Caco-2 (cell line): ENCODE measurements around the gene ARPIN. TPM values are rescaled to one million over a fixed set of nuclear protein-coding genes. Genes with fewer than 3 reads are reported as not detected.
A peak's percentile ranks its signal among the peaks of the same experiment; 100 is the strongest.

ENCODE experiments used
- BruUV-seq: library from RNA; stranded (reverse); fragments of 400-500 nt; replicated peaks from 2 replicates; lab custom pipeline; 2021; lab: Mats Ljungman, UMichigan
- CTCF ChIA-PET: fragments of 300-600 bp; sonication (Branson Sonifier 250); formaldehyde crosslinking; loops from one replicate; lab custom pipeline; 2022; ENCODE audit warnings: antibody characterized with exemption; lab: Charles Lee
- POLR2A ChIA-PET: fragments of 300-600 bp; sonication (Branson Sonifier 250); formaldehyde crosslinking; loops from one replicate; lab custom pipeline; 2022; ENCODE audit warnings: antibody characterized with exemption; lab: Charles Lee
- DNase-seq, 2 experiments: peaks; one replicate each; pipeline versions ENCODE4 v3.0.0 to v3.0.0-alpha.2; 2020 to 2022
- H3K27me3 ChIP-seq: replicated peaks from 2 replicates; pipeline ENCODE4 v1.6.0; 2011; ENCODE audit warnings: low read length; ENCODE audit not compliant: control insufficient read depth, insufficient read depth
- H3K36me3 ChIP-seq: 2 replicates; pipeline ENCODE4 v1.5.1; 2011; ENCODE audit warnings: low read length; ENCODE audit not compliant: control insufficient read depth, insufficient read depth
- H3K4me1 ChIP-seq: fragments of 250-450 bp; sonication (Bioruptor Pico); 2 replicates; pipeline ENCODE4 v1.5.1; 2020; ENCODE audit warnings: mild to moderate bottlenecking
- H3K4me3 ChIP-seq: 2 replicates; pipeline ENCODE4 v1.5.1; 2011; ENCODE audit warnings: low read depth, mild to moderate bottlenecking, control low read depth, low read length
- H3K9me3 ChIP-seq: fragments of 250-450 bp; sonication (Bioruptor Pico); 2 replicates; pipeline ENCODE4 v1.5.1; 2020; ENCODE audit warnings: mild to moderate bottlenecking, moderate library complexity
- H3K27ac Mint-ChIP-seq: one replicate; pipeline ENCODE4 v1.8.0; 2022; ENCODE audit warnings: mixed read lengths; ENCODE audit not compliant: unreplicated experiment
- H3K27me3 Mint-ChIP-seq: one replicate; pipeline ENCODE4 v1.8.0; 2022; ENCODE audit warnings: mixed read lengths; ENCODE audit not compliant: insufficient read depth, unreplicated experiment
- H3K36me3 Mint-ChIP-seq: one replicate; pipeline ENCODE4 v1.8.0; 2022; ENCODE audit warnings: mild to moderate bottlenecking, mixed read lengths; ENCODE audit not compliant: insufficient read depth, unreplicated experiment
- H3K4me1 Mint-ChIP-seq: one replicate; pipeline ENCODE4 v1.8.0; 2022; ENCODE audit warnings: low read depth, mixed read lengths; ENCODE audit not compliant: unreplicated experiment
- H3K4me3 Mint-ChIP-seq: one replicate; pipeline ENCODE4 v1.8.0; 2022; ENCODE audit warnings: mild to moderate bottlenecking, moderate library complexity, mixed read lengths; ENCODE audit not compliant: unreplicated experiment
- H3K9me3 Mint-ChIP-seq: one replicate; pipeline ENCODE4 v1.8.0; 2022; ENCODE audit warnings: mixed read lengths; ENCODE audit not compliant: unreplicated experiment
- intact Hi-C: fragments of 100-400 bp; cut with micrococcal nuclease; formaldehyde crosslinking; loops from one replicate; pipeline ENCODE4 v1.10.0; 2022; ENCODE audit not compliant: unreplicated experiment
- total RNA-seq: library from RNA; stranded (reverse); gene quantifications from 2 replicates; pipeline ENCODE4 v1.2.3, GENCODE V29; 2022
- TF ChIP-seq, protein P1 (sequence below), 2 experiments: fragments of 200-600 bp in 1 of 2; IDR thresholded peaks; 1 replicate in 1 of 2; 2 replicates in 1 of 2; pipeline versions ENCODE4 v1.5.1 to v1.8.0; 2011 to 2022; ENCODE audit warnings: antibody characterized with exemption in 1 of 2, control low read depth in 1 of 2, inconsistent platforms in 1 of 2, low read depth in 1 of 2, low read length in 1 of 2, mild to moderate bottlenecking in 1 of 2, moderate library complexity in 1 of 2; ENCODE audit not compliant: insufficient read depth in 1 of 2, severe bottlenecking in 1 of 2, unreplicated experiment in 1 of 2

Gene ARPIN
- total RNA-seq, 1 experiment from 2014 or later, result 13.3 TPM

DNA sequence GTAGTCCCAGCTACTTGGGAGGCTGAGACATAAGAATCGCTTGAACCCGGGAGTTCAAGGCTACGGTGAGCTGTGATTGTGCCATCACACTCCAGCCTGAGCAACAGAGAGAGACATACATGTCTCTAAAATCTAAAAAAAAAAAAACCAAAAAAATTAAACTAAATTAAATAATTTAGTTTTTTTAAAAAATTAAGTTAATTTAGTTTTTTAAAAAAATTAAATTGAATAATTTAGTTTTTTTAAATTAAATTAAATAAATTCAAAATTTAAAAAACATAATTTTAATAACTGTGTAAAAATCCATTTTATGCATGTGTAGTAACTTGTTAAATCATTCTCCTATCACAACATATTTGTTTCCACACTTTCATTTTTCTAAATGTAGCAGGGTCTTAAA is 20.1 kb upstream of the ARPIN start:
- peaks cover 10% of the 10 kb centered on the region for H3K4me1 ChIP-seq
- H3K9me3 Mint-ChIP-seq, result no peaks in the 10 kb centered on the region
- BruUV-seq, result no TSS peak
- H3K4me3 ChIP-seq, result no peak overlapping the region
- no peaks in the 10 kb centered on the region for H3K4me1 Mint-ChIP-seq
- intact Hi-C loops, result no loop called here
- no peak overlapping the region for H3K4me3 Mint-ChIP-seq
- no peaks in the 10 kb centered on the region for H3K36me3 ChIP-seq
- TF ChIP-seq, protein P1, sequence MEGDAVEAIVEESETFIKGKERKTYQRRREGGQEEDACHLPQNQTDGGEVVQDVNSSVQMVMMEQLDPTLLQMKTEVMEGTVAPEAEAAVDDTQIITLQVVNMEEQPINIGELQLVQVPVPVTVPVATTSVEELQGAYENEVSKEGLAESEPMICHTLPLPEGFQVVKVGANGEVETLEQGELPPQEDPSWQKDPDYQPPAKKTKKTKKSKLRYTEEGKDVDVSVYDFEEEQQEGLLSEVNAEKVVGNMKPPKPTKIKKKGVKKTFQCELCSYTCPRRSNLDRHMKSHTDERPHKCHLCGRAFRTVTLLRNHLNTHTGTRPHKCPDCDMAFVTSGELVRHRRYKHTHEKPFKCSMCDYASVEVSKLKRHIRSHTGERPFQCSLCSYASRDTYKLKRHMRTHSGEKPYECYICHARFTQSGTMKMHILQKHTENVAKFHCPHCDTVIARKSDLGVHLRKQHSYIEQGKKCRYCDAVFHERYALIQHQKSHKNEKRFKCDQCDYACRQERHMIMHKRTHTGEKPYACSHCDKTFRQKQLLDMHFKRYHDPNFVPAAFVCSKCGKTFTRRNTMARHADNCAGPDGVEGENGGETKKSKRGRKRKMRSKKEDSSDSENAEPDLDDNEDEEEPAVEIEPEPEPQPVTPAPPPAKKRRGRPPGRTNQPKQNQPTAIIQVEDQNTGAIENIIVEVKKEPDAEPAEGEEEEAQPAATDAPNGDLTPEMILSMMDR (IDR thresholded peaks at IDR 0.05; ENCODE audit: insufficient read depth in 1 of 2, low read depth in 1 of 2, low read length in 1 of 2, severe bottlenecking in 1 of 2, unreplicated experiment in 1 of 2), result no peak
- ChIA-PET POLR2A (no interaction called here), CTCF (interaction anchor here (0.5 kb wide), 1 partner anchor 82 kb away, joined by 7 read pairs; no protein-coding TSS in a partner anchor)
- H3K9me3 ChIP-seq, result no peaks in the 10 kb centered on the region
- H3K27ac Mint-ChIP-seq, result no peak overlapping the region
- no peaks in the 10 kb centered on the region for H3K27me3 Mint-ChIP-seq
- H3K27me3 ChIP-seq, result no peaks in the 10 kb centered on the region
- H3K36me3 Mint-ChIP-seq, result no peaks in the 10 kb centered on the region
- no peak for DNase-seq

DNA sequence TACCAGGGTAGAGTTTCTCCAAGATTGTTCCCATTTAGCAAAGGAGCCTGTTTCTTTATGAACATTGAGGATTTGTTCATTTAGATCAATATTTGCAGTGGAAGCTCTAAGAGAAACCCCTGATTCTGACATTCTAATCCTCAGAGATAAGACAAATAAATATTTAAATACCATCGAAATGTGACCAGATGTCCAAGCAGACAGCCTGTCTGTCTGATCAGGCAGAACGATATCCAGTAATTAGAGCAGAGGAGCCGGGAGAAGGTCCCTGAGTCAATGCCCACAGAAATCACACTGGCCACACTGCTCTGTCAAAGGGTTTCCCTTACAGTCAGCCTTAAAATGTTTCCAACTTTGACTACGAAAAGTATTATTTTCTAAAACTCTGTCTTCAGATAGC is 15.7 kb upstream of the ARPIN start:
- H3K27ac Mint-ChIP-seq, result no peak overlapping the region
- peak in 1 of 2 experiments; percentile 25 for DNase-seq
- ChIA-PET POLR2A (no interaction called here), CTCF (no interaction called here)
- BruUV-seq, result no TSS peak
- TF ChIP-seq, protein P1 (IDR thresholded peaks at IDR 0.05; ENCODE audit: insufficient read depth in 1 of 2, low read depth in 1 of 2, low read length in 1 of 2, severe bottlenecking in 1 of 2, unreplicated experiment in 1 of 2), result no peak
- H3K9me3 Mint-ChIP-seq, result no peaks in the 10 kb centered on the region
- H3K27me3 Mint-ChIP-seq, result no peaks in the 10 kb centered on the region
- Histone ChIP-seq H3K27me3 (no peaks in the 10 kb centered on the region), H3K36me3 (no peaks in the 10 kb centered on the region), H3K4me1 (peaks cover 12% of the 10 kb centered on the region), H3K4me3 (no peak overlapping the region), H3K9me3 (no peaks in the 10 kb centered on the region)
- intact Hi-C loops, result no loop called here
- no peaks in the 10 kb centered on the region for H3K4me1 Mint-ChIP-seq
- H3K4me3 Mint-ChIP-seq, result no peak overlapping the region
- H3K36me3 Mint-ChIP-seq, result no peaks in the 10 kb centered on the region

DNA sequence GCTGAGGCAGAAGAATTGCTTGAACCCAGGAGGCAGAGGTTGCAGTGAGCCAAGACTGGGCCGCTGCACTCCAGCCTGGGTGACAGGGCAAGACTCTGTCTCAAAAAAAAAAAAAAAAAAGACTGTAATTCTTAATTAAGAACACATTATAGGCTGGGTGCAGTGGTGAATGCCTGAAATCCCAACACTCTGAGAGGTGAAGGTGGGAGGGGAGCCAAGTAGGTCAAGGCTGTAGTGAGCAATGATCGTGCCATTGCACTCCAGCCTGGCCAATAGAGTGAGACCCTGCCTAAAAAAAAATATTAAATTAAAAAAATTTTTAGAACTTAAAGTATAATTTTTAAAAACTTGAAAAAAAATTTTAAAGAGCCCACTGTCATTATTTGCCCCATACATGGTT is 13.4 kb upstream of the ARPIN start:
- no peaks in the 10 kb centered on the region for H3K27me3 ChIP-seq
- intact Hi-C loops, result no loop called here
- CTCF ChIA-PET, result no interaction called here
- Mint-ChIP-seq H3K27me3 (no peaks in the 10 kb centered on the region), H3K9me3 (no peaks in the 10 kb centered on the region), H3K27ac (no peak overlapping the region), H3K36me3 (no peaks in the 10 kb centered on the region), H3K4me1 (no peaks in the 10 kb centered on the region), H3K4me3 (no peak overlapping the region)
- no peak overlapping the region for H3K4me3 ChIP-seq
- POLR2A ChIA-PET, result no interaction called here
- TF ChIP-seq, protein P1 (IDR thresholded peaks at IDR 0.05; ENCODE audit: insufficient read depth in 1 of 2, low read depth in 1 of 2, low read length in 1 of 2, severe bottlenecking in 1 of 2, unreplicated experiment in 1 of 2), result no peak
- no peak for DNase-seq
- BruUV-seq, result no TSS peak
- H3K4me1 ChIP-seq, result peaks cover 12% of the 10 kb centered on the region
- no peaks in the 10 kb centered on the region for H3K9me3 ChIP-seq
- H3K36me3 ChIP-seq, result no peaks in the 10 kb centered on the region
